ENCODE measurements around the gene ARHGEF28.

GRCh38 chr5:73668486-73669111, 42.6 kb downstream of the ARHGEF28 start:
- TF ChIP-seq CTCF (IDR thresholded peaks at IDR 0.05) = no peak
- no peak for TF ChIP-seq POLR2A (IDR thresholded peaks at IDR 0.05)

Data from right lobe of liver (tissue), 4 donors.